ENCODE measurements around the gene ACOXL. TPM values are rescaled to one million over a fixed set of nuclear protein-coding genes. Genes with fewer than 3 reads are reported as not detected.

The ACOXL gene
- total and polyA plus RNA-seq, 9 of the 15 experiments (the other 6 are each of a cell fraction or from before 2014, with no cell fraction given): 0.31 to 0.56 TPM; not detected in 7

GRCh38 chr2:111049792-111050640 lies 317.6 kb downstream of the ACOXL start:
- no peak for ATAC-seq
- in situ Hi-C loops (cut with MboI) (no loop called here), intact Hi-C loops (cut with micrococcal nuclease) (no loop called here)
- Histone ChIP-seq H3K79me2 (ENCODE audit: control insufficient read depth, insufficient read depth, low read length) (no peaks in the 10 kb centered on the region), H3K4me1 (replicated peaks in 1 of 2; ENCODE audit: control insufficient read depth in 2 of 2, insufficient read depth in 2 of 2, low read length in 2 of 2) (no peaks in the 10 kb centered on the region; a peak in 1 of 5 replicates), H3K9ac (ENCODE audit: insufficient read depth in 1 of 2, low read depth in 2 of 2, low read length in 2 of 2) (no peak overlapping the region), H3K36me3 (ENCODE audit: control insufficient read depth, insufficient read depth, low read length) (no peaks in the 10 kb centered on the region), H3K4me3 (no peak overlapping the region), H3K27me3 (ENCODE audit: control insufficient read depth in 2 of 2, insufficient read depth in 2 of 2, low read length in 2 of 2) (peaks cover 22 to 43% of the 10 kb centered on the region in 2 experiments; a peak in 4 of 5 replicates), H2AFZ (ENCODE audit: low read depth, low read length) (no peak overlapping the region), H3K4me2 (ENCODE audit: insufficient read depth, low read length) (no peak overlapping the region), H3K27ac (ENCODE audit: extremely low read depth, low read depth, low read length) (no peak overlapping the region), H3K9me1 (ENCODE audit: control insufficient read depth, insufficient read depth, low read length) (no peaks in the 10 kb centered on the region), H4K20me1 (replicated peaks; ENCODE audit: control insufficient read depth, insufficient read depth, low read length) (no peaks in the 10 kb centered on the region), H3K9me3 (replicated peaks; ENCODE audit: control insufficient read depth, insufficient read depth, low read depth, low read length) (no peaks in the 10 kb centered on the region)
- 2% methylated on average over 6 of the region's 8 CpGs for WGBS (ENCODE audit: insufficient coverage, low coverage, missing lambda C conversion rate)
- POLR2A ChIA-PET: no interaction called here
- FAIRE-seq: no peak
- DNase-seq (ENCODE audit: extremely low read depth in 1 of 4, low spot score in 3 of 4): no peak
- BruUV-seq (replicated peaks): no TSS peak
- CTCF ChIA-PET (ENCODE audit: low intra/inter-chr PET ratio): no interaction called here
- TF ChIP-seq GABPB2 (CRISPR knock-in tag; conservative IDR thresholded peaks at IDR 0.05) (no peak), ELK1 (CRISPR knock-in tag; IDR thresholded peaks at IDR 0.05) (no peak), RERE (CRISPR knock-in tag; IDR thresholded peaks at IDR 0.05; ENCODE audit: borderline replicate concordance) (no peak), YY1 (IDR thresholded peaks at IDR 0.05; ENCODE audit: borderline replicate concordance in 1 of 3, control insufficient read depth in 1 of 3, extremely low read depth in 1 of 3, insufficient read depth in 3 of 3, insufficient read length in 1 of 3, insufficient replicate concordance in 2 of 3, low read depth in 1 of 3, low read length in 2 of 3) (no peak), ZNF707 (CRISPR knock-in tag; conservative IDR thresholded peaks at IDR 0.05) (no peak), ETV1 (tag; conservative IDR thresholded peaks at IDR 0.05; ENCODE audit: low read depth) (no peak), NR0B1 (IDR thresholded peaks at IDR 0.05; ENCODE audit: partially characterized antibody) (no peak), TGIF2 (CRISPR knock-in tag; IDR thresholded peaks at IDR 0.05) (no peak), ZEB2 (IDR thresholded peaks at IDR 0.05) (no peak), SMARCB1 (IDR thresholded peaks at IDR 0.05; ENCODE audit: insufficient read length, low read depth) (no peak), TAF7 (tag; IDR thresholded peaks at IDR 0.05) (no peak), ZBED1 (IDR thresholded peaks at IDR 0.05) (no peak)
- TF ChIP-seq, protein P1, sequence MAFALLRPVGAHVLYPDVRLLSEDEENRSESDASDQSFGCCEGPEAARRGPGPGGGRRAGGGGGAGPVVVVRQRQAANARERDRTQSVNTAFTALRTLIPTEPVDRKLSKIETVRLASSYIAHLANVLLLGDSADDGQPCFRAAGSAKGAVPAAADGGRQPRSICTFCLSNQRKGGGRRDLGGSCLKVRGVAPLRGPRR (CRISPR knock-in tag; IDR thresholded peaks at IDR 0.05): no peak

Data from K562 (cell line).